HG03025 (cell line): ENCODE results near the gene CDH26.

ENCODE experiments used
- ATAC-seq: cut with Tn5 transposase; IDR thresholded peaks from one replicate; pipeline ENCODE4 v1.9.1; 2021; ENCODE audit warnings: mild to moderate bottlenecking, moderate library complexity; ENCODE audit not compliant: unreplicated experiment, low FRiP score

CDH26 gene

GRCh38 chr20:60009826-60010616, 51.8 kb downstream of the CDH26 start:
- ATAC-seq = no peak

- no peak for ATAC-seq
Observed at GRCh38 chr20:60010689-60011458, 52.7 kb downstream of the CDH26 start.

GRCh38 chr20:60011512-60012507, 53.6 kb downstream of the CDH26 start:
- ATAC-seq = no peak

- ATAC-seq = no peak
Observed at GRCh38 chr20:60013296-60014139, 55.3 kb downstream of the CDH26 start.

- no peak for ATAC-seq
Observed at GRCh38 chr20:60016406-60016805, 58.2 kb downstream of the CDH26 start.

GRCh38 chr20:60020251-60020650, 62.0 kb downstream of the CDH26 start:
- no peak for ATAC-seq

GRCh38 chr20:60021104-60021503, 62.9 kb downstream of the CDH26 start:
- ATAC-seq = no peak

- no peak for ATAC-seq
Observed at GRCh38 chr20:60022849-60023248, 64.6 kb downstream of the CDH26 start.

GRCh38 chr20:60024245-60024644, 66.0 kb downstream of the CDH26 start:
- no peak for ATAC-seq

- ATAC-seq = no peak
Observed at GRCh38 chr20:60024801-60025200, 66.6 kb downstream of the CDH26 start.

GRCh38 chr20:60026010-60026409, 67.8 kb downstream of the CDH26 start:
- ATAC-seq = no peak

GRCh38 chr20:60030471-60030870, 72.2 kb downstream of the CDH26 start:
- ATAC-seq = no peak

GRCh38 chr20:60031107-60031506, 72.9 kb downstream of the CDH26 start:
- ATAC-seq = no peak

- ATAC-seq = no peak
Observed at GRCh38 chr20:60034231-60035110, 76.2 kb downstream of the CDH26 start.

GRCh38 chr20:60035486-60035885, 77.3 kb downstream of the CDH26 start:
- ATAC-seq = no peak

GRCh38 chr20:60036346-60036745, 78.1 kb downstream of the CDH26 start:
- no peak for ATAC-seq

- no peak for ATAC-seq
Observed at GRCh38 chr20:60036746-60037499, 78.7 kb downstream of the CDH26 start.

GRCh38 chr20:60038400-60039008, 80.3 kb downstream of the CDH26 start:
- ATAC-seq = no peak
